ENCODE data around the gene RSRP1. TPM values are rescaled to one million over a fixed set of nuclear protein-coding genes. Genes with fewer than 3 reads are reported as not detected.

RSRP1 gene
- total and polyA plus RNA-seq, 2 of the 4 experiments (the other 2 are of a cell fraction): 71.0 TPM

- Histone ChIP-seq H3K79me1 (ENCODE audit: low read depth in 1 of 2, low read length in 2 of 2) (peaks cover 6 to 34% of the 10 kb centered on the region in 2 experiments; a peak in 2 of 4 replicates), H3K4me3 (ENCODE audit: insufficient read depth, low read depth, low read length) (no peak overlapping the region), H2AK9ac (replicated peaks; ENCODE audit: low read depth, low read length, poor library complexity) (no peak overlapping the region), H2BK20ac (ENCODE audit: low read depth, low read length) (no peak overlapping the region), H4K8ac (ENCODE audit: low read depth in 2 of 2, low read length in 2 of 2) (no peak overlapping the region), H3K9me1 (ENCODE audit: insufficient read depth, low read length) (peaks cover 4% of the 10 kb centered on the region; the same call in 1 of the 2 replicates), H3K27me3 (ENCODE audit: control insufficient read depth, insufficient read depth, low read length) (no peaks in the 10 kb centered on the region), H3K9ac (ENCODE audit: low read depth, low read length) (no peak overlapping the region), H3K36me3 (ENCODE audit: control insufficient read depth, insufficient read depth, low read length) (peaks cover 7% of the 10 kb centered on the region), H3K4me1 (ENCODE audit: control insufficient read depth, insufficient read depth, low read length) (peaks cover 6% of the 10 kb centered on the region), H3K4ac (ENCODE audit: low read depth, low read length) (no peak overlapping the region), H2AK5ac (ENCODE audit: low read depth, low read length) (no peak overlapping the region), H3K18ac (ENCODE audit: low read depth, low read length) (no peak overlapping the region), H2BK15ac (ENCODE audit: low read depth, low read length) (no peak overlapping the region), H4K5ac (ENCODE audit: low read depth, low read length) (no peak overlapping the region), H3K9me3 (ENCODE audit: control insufficient read depth, insufficient read depth, low read length) (no peaks in the 10 kb centered on the region), H2BK5ac (ENCODE audit: low read depth, low read length, poor library complexity, severe bottlenecking) (no peak overlapping the region), H4K20me1 (ENCODE audit: insufficient read depth, low read length) (peaks cover 3% of the 10 kb centered on the region), H2BK120ac (ENCODE audit: low read depth, low read length) (no peak overlapping the region), H3K14ac (replicated peaks; ENCODE audit: low read depth, low read length) (no peak overlapping the region), H3K4me2 (ENCODE audit: low read depth, low read length) (no peak overlapping the region), H3K56ac (ENCODE audit: extremely low read depth, insufficient read depth, low read length) (no peak overlapping the region), H3K27ac (ENCODE audit: insufficient read depth, low read length) (no peak overlapping the region), H2AFZ (replicated peaks; ENCODE audit: low read length, poor library complexity) (no peak overlapping the region), H3K23ac (ENCODE audit: low read depth, low read length) (no peak overlapping the region), H4K91ac (ENCODE audit: insufficient read depth, low read depth, low read length) (no peak overlapping the region)
- TF ChIP-seq USF2 (IDR thresholded peaks at IDR 0.05; ENCODE audit: low read depth, low read length) (no peak), MXI1 (IDR thresholded peaks at IDR 0.05; ENCODE audit: borderline replicate concordance, low read depth, low read length) (no peak), POLR2A (IDR thresholded peaks at IDR 0.05; ENCODE audit: low read depth, low read length) (no peak), RFX5 (IDR thresholded peaks at IDR 0.05; ENCODE audit: low read depth, low read length) (no peak), BHLHE40 (IDR thresholded peaks at IDR 0.05; ENCODE audit: low read depth, low read length) (no peak), CHD1 (IDR thresholded peaks at IDR 0.05; ENCODE audit: low read depth, low read length) (no peak), MAFK (IDR thresholded peaks at IDR 0.05; ENCODE audit: low read depth, low read length) (no peak), FOS (IDR thresholded peaks at IDR 0.05; ENCODE audit: low read depth, low read length) (no peak), RAD21 (IDR thresholded peaks at IDR 0.05; ENCODE audit: low read length) (no peak), ELK1 (IDR thresholded peaks at IDR 0.05; ENCODE audit: borderline replicate concordance, low read depth, low read length) (no peak), NFE2L2 (IDR thresholded peaks at IDR 0.05; ENCODE audit: low read depth, low read length) (no peak), MAZ (IDR thresholded peaks at IDR 0.05; ENCODE audit: borderline replicate concordance, low read depth, low read length) (no peak), RCOR1 (IDR thresholded peaks at IDR 0.05; ENCODE audit: insufficient replicate concordance, low read length) (no peak), SMC3 (IDR thresholded peaks at IDR 0.05; ENCODE audit: low read depth, low read length) (no peak), CTCF (conservative IDR thresholded peaks at IDR 0.05; ENCODE audit: low read depth, low read length) (no peak)
- DNase-seq (no peak), ATAC-seq (ENCODE audit: low read depth) (no peak)
- no TSS peak for BruUV-seq (replicated peaks)
- in situ Hi-C loops (cut with MboI; ENCODE audit: low sequenced_read_pairs): loop anchor here (25.0 kb wide), 1 partner anchor 574 kb away; the partner anchor contains the start of genes MTFR1L and SELENON
- dilution Hi-C loops (cut with HindIII; ENCODE audit: low sequenced_read_pairs, unreplicated experiment): no loop called here
- WGBS, 2 experiments (ENCODE audit: extremely low coverage in 2 of 2, insufficient read length in 1 of 2): no CpG with 5 or more reads among the region's 11 CpGs
- ChIA-PET POLR2A (ENCODE audit: unreplicated experiment) (no interaction called here), CTCF (no interaction called here)
- intact Hi-C loops (cut with micrococcal nuclease): no loop called here
Measured at GRCh38 chr1:25238046-25238445, 9.2 kb downstream of the RSRP1 start.
